SH-SY5Y (cell line): ENCODE measurements around the gene TRMT2A.

Experiments
- GATA2 ChIP-seq: IDR thresholded peaks from 2 replicates; pipeline ENCODE4 v1.6.1; 2011; ENCODE audit warnings: mild to moderate bottlenecking, low read depth, low read length
- GATA3 ChIP-seq: IDR thresholded peaks from 2 replicates; pipeline ENCODE4 v1.6.1; 2011; ENCODE audit warnings: low read depth, mild to moderate bottlenecking, low read length, moderate library complexity

GRCh38 chr22:20068640-20069039 is 48.4 kb downstream of the TRMT2A start:
- TF ChIP-seq GATA3 (no peak), GATA2 (no peak)
